PC-3 (cell line): ENCODE measurements around the gene OTOA. TPM values are rescaled to one million over a fixed set of nuclear protein-coding genes. Genes with fewer than 3 reads are reported as not detected.
"Not testable (repeated sequence)": the region's sequence is repeated elsewhere in the genome, so short reads cannot be mapped to it uniquely, and the experiment has no call there.

Experiments used
- ATAC-seq: fragments of 200-7000 bp; cut with Tn5 transposase; 2 replicates; pipeline ENCODE4 v1.9.1; 2020; ENCODE audit warnings: mild to moderate bottlenecking, moderate library complexity
- BruUV-seq: library from RNA; stranded (reverse); fragments of 400-500 nt; replicated peaks from 2 replicates; lab custom pipeline; 2021; lab: Mats Ljungman, UMichigan
- CTCF ChIA-PET: fragments of 300-600 bp; sonication (Branson Sonifier 250); formaldehyde crosslinking; loops from one replicate; lab custom pipeline; 2022; ENCODE audit warnings: antibody characterized with exemption; lab: Charles Lee
- POLR2A ChIA-PET: fragments of 300-600 bp; sonication (Branson Sonifier 250); formaldehyde crosslinking; loops from one replicate; lab custom pipeline; 2022; ENCODE audit warnings: antibody characterized with exemption; ENCODE audit not compliant: unreplicated experiment; lab: Charles Lee
- DNase-seq: peaks from one replicate; pipeline ENCODE4 v3.0.0-alpha.2; 2015
- H2AFZ ChIP-seq: fragments of 300-600 bp; sonication (generic); 2 replicates; pipeline ENCODE4 v1.6.0; 2016; ENCODE audit warnings: antibody characterized with exemption, low read length
- H3F3A ChIP-seq: fragments of 300-600 bp; sonication (generic); one replicate; pipeline ENCODE4 v1.6.0; 2017; ENCODE audit warnings: antibody characterized with exemption, low read length, control low read depth, mild to moderate bottlenecking; ENCODE audit not compliant: unreplicated experiment
- H3K27ac ChIP-seq: fragments of 300-600 bp; sonication (generic); 2 replicates; pipeline ENCODE4 v1.5.1; 2016; ENCODE audit warnings: mild to moderate bottlenecking, low read length
- H3K27me3 ChIP-seq: fragments of 300-600 bp; sonication (generic); 2 replicates; pipeline ENCODE4 v1.6.1; 2016; ENCODE audit warnings: low read length, mixed read lengths
- H3K36me3 ChIP-seq: fragments of 300-600 bp; sonication (generic); 2 replicates; pipeline ENCODE4 v1.6.1; 2016; ENCODE audit warnings: low read depth, mixed run types, low read length, mixed read lengths
- H3K4me1 ChIP-seq: fragments of 300-600 bp; sonication (generic); 2 replicates; pipeline ENCODE4 v1.5.1; 2016; ENCODE audit warnings: low read length; ENCODE audit not compliant: insufficient read depth
- H3K4me2 ChIP-seq: fragments of 300-600 bp; sonication (generic); 2 replicates; pipeline ENCODE4 v1.6.0; 2016; ENCODE audit warnings: low read length
- H3K4me3 ChIP-seq: fragments of 300-600 bp; sonication (generic); 2 replicates; pipeline ENCODE4 v1.5.1; 2016; ENCODE audit warnings: mild to moderate bottlenecking, low read length, mixed read lengths
- H3K79me2 ChIP-seq: fragments of 300-600 bp; sonication (generic); 2 replicates; pipeline ENCODE4 v1.6.1; 2017; ENCODE audit warnings: low read length, mixed read lengths
- H3K9ac ChIP-seq: fragments of 300-600 bp; sonication (generic); 2 replicates; pipeline ENCODE4 v1.6.0; 2016; ENCODE audit warnings: mild to moderate bottlenecking, low read length
- H3K9me2 ChIP-seq: fragments of 300-600 bp; sonication (generic); replicated peaks from 2 replicates; pipeline ENCODE4 v1.6.1; 2016; ENCODE audit warnings: mixed run types, low read length, mixed read lengths
- H3K9me3 ChIP-seq: fragments of 300-600 bp; sonication (generic); 2 replicates; pipeline ENCODE4 v1.6.1; 2016; ENCODE audit warnings: low read length, mixed read lengths
- H4K20me1 ChIP-seq: fragments of 300-600 bp; sonication (generic); 2 replicates; pipeline ENCODE4 v1.6.1; 2016; ENCODE audit warnings: low read length, mixed read lengths
- intact Hi-C: fragments of 100-400 bp; cut with micrococcal nuclease; formaldehyde crosslinking; loops from 2 replicates; pipeline ENCODE4 v1.9.0; 2023
- total RNA-seq: library from RNA; depleted of rRNA; stranded (reverse); fragments of >200 nt; gene quantifications from 2 replicates; pipeline ENCODE4 v1.2.3, GENCODE V29; 2014

Gene OTOA
- total RNA-seq, 1 experiment from 2014 or later, result not detected

DNA sequence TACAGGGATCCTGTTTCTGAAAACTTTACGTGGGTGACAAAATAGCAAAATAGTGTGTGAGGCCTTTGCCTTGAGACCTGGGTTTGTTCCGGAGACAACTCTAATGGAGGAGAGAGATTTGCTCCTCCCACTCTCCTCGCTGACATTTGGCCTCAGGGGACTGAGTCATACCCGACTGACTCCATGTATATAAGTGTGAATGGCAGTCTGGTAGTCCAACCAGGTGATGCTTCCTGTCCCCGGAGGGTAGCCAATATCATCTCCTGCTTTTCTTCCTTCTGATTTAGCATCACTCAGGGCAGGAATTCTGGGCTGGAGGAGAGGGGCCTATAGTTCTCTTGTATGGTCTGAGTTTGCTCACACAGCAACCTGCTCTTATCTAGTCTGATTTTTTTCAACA is 106.8 kb downstream of the OTOA start:
- H3K9me2 ChIP-seq, H2AFZ ChIP-seq, DNase-seq, H3K27me3 ChIP-seq, H3K27ac ChIP-seq, H3F3A ChIP-seq, H3K4me3 ChIP-seq, H3K9me3 ChIP-seq, H3K4me2 ChIP-seq, BruUV-seq, H3K79me2 ChIP-seq, CTCF ChIA-PET, POLR2A ChIA-PET, intact Hi-C loops, H3K36me3 ChIP-seq, H4K20me1 ChIP-seq, H3K4me1 ChIP-seq, H3K9ac ChIP-seq: not testable (repeated sequence)
- peak; percentile 40 for ATAC-seq

DNA sequence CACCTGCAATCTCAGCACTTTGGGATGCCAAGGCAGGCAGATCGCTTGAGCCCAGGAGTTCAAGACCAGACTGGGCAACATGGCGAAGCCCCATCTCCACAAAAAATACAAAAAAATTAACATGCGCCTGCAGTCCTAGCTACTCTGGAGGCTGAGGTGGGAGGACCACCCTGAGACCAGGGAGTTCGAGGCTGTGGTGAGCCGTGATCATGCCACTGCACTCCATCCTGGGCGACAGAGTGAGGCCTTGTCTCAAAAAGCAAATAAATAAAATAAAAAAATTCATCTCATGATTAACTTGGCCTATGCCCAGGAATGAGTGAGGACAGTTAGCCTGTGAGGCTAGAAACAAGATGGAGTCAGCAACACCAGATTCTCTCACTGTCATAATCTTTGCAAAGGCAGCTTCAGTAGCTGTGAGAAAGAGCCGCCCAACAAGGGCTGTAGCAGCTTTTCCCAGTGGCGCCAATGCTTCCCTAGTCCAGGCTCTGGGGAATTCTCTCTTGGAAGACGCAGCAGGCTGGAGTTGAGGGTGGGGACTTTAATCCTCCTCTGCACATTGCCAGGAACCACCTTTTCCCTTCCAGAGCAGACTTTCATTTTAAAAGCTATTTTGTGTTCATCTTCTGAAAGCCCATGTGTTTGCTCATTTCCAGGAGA is 108.9 kb downstream of the OTOA start:
- ATAC-seq, CTCF ChIA-PET, POLR2A ChIA-PET, H3K9ac ChIP-seq, DNase-seq, intact Hi-C loops, H3K4me2 ChIP-seq, H3K4me1 ChIP-seq, H2AFZ ChIP-seq, BruUV-seq, H3F3A ChIP-seq, H3K27me3 ChIP-seq, H4K20me1 ChIP-seq, H3K79me2 ChIP-seq, H3K36me3 ChIP-seq, H3K9me3 ChIP-seq, H3K4me3 ChIP-seq, H3K9me2 ChIP-seq, H3K27ac ChIP-seq: not testable (repeated sequence)

DNA sequence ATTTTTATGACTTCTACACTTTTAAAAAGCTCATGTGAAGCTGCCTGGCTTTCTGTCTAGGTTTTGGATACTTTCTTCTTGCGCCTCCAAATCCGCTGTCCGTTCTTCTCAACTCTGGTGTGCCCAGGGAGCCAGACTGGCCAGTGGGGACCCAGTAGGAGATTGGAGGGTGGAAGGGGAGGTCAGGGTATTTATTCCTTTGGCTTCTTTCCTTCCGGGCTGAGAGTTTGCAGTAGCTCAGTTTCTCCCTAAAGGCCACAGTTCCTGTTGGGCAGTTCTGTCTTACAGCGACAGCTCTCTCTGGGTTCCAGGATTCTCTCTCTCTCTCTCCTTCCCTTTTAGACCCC is 109.4 kb downstream of the OTOA start:
- H3K4me2 ChIP-seq, H3K36me3 ChIP-seq, H3K9ac ChIP-seq, POLR2A ChIA-PET, H4K20me1 ChIP-seq, DNase-seq, H3K4me1 ChIP-seq, H3K27me3 ChIP-seq, CTCF ChIA-PET, H3K9me2 ChIP-seq, H3K79me2 ChIP-seq, H3K27ac ChIP-seq, ATAC-seq, H3K4me3 ChIP-seq, H2AFZ ChIP-seq, intact Hi-C loops, H3F3A ChIP-seq, H3K9me3 ChIP-seq, BruUV-seq: not testable (repeated sequence)

DNA sequence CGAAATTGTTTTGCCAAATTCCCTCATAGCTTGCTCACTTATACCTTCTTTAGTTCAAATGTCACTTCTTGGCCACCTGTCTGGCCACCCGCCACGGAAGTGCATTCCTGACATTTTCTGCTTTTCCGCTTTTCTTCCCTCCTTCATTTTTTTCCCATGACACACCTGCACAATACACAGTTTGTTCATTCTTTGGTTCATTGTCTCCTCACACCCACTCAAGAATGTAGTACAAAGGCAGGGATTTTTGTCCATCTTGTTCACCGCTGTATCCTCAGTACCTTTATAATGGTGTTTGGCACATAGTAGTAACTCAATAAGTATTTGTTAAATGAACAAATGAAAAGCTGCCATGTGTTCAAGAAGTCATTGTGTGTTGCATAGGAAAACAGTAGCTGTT is 116.8 kb downstream of the OTOA start:
- H3K79me2 ChIP-seq, CTCF ChIA-PET, intact Hi-C loops, H3K9me2 ChIP-seq, H3K4me2 ChIP-seq, POLR2A ChIA-PET, H4K20me1 ChIP-seq, BruUV-seq, H3K9ac ChIP-seq, DNase-seq, H3K9me3 ChIP-seq, H3K4me1 ChIP-seq, H2AFZ ChIP-seq, H3K27me3 ChIP-seq, H3K4me3 ChIP-seq, H3F3A ChIP-seq, H3K36me3 ChIP-seq, H3K27ac ChIP-seq: not testable (repeated sequence)
- peak; percentile 91 for ATAC-seq

DNA sequence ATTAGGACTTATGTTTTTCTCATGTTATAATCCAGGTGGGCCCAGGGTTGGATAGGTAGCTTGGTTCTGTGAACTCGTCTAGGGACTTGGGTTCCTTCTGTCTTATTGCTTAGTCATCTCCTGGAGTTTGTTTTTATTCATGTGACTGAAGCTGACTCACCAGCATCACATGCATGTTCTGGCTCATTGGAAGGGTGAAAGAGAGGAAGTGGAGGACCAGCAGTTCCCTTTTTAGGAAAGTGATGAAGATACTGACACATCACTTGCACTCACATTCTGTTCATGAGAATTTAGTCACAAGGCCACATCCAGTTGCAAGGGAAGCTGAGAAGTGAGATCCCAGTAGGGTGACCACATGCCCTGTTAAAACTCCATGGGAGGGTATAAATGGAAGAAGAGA is 126.7 kb downstream of the OTOA start:
- H4K20me1 ChIP-seq, H3K4me2 ChIP-seq, H2AFZ ChIP-seq, H3K9me3 ChIP-seq, CTCF ChIA-PET, H3F3A ChIP-seq, H3K79me2 ChIP-seq, POLR2A ChIA-PET, BruUV-seq, H3K4me3 ChIP-seq, H3K4me1 ChIP-seq, H3K9ac ChIP-seq, intact Hi-C loops, H3K9me2 ChIP-seq, H3K36me3 ChIP-seq, DNase-seq, H3K27me3 ChIP-seq: not testable (repeated sequence)
- peak; percentile 98 for ATAC-seq
- 0 out of 2 replicates have a peak overlapping the region, but pooled peaks have one; percentile 41 for H3K27ac ChIP-seq

DNA sequence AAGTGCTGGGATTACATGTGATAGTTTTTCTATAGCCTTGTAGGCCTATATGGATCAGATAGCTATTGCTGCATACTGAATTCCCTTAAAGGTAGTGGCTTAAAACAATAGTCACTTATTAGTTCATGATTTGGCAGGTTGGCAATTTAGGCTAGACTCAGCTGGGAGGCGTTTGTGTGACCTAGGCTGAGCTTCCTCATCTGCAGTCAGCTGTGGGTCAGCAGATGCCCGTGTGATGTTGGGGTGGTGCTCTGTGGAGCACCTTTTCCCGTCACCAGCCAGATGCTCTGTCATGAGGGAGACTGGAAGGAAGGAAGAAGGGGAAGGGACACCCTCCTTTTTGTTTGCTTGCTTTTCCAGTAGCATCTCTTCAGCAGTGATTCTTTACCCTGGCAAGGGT is 129.5 kb downstream of the OTOA start:
- H3K9me2 ChIP-seq, ATAC-seq, H3K4me2 ChIP-seq, H3K27me3 ChIP-seq, H3K9me3 ChIP-seq, H3K79me2 ChIP-seq, H3K4me3 ChIP-seq, H3K27ac ChIP-seq, H3K9ac ChIP-seq, H4K20me1 ChIP-seq, BruUV-seq, H3K4me1 ChIP-seq, POLR2A ChIA-PET, DNase-seq, H3K36me3 ChIP-seq, CTCF ChIA-PET, H3F3A ChIP-seq, H2AFZ ChIP-seq, intact Hi-C loops: not testable (repeated sequence)

DNA sequence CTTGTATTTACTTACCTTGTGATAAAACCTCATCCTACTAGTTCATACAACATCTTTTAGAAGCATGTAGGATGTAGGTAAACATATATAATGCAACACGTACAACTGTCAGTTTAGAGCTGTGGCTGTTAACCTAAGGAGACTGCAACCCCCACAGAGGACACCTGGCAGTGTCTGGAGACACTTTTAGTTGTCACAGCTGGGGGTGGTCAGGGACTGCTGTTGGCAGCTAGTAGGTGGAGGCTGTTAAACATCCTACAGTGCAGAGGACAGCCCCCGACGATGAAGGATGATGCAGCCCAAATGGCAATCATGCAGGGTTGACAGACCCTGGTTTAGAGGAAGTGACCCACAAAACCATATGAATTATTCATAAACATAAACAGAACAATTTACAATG is 134.8 kb downstream of the OTOA start:
- ATAC-seq, CTCF ChIA-PET, H3K9ac ChIP-seq, intact Hi-C loops, H3K9me2 ChIP-seq, H3K4me2 ChIP-seq, H3K4me3 ChIP-seq, BruUV-seq, H3K4me1 ChIP-seq, DNase-seq, H3K27ac ChIP-seq, H3K27me3 ChIP-seq, H3K9me3 ChIP-seq, H3K79me2 ChIP-seq, H3F3A ChIP-seq, H4K20me1 ChIP-seq, H2AFZ ChIP-seq, H3K36me3 ChIP-seq, POLR2A ChIA-PET: not testable (repeated sequence)
